CD4-positive, alpha-beta T cell treated with Interleukin-4 for 4 hours (primary cell): ENCODE results near the gene CADM1.
A peak's percentile ranks its signal among the peaks of the same experiment; 100 is the strongest.

Experiments
- DNase-seq: peaks from one replicate; pipeline ENCODE4 v3.0.0-alpha.2; 2020

The CADM1 gene

GRCh38 chr11:115198321-115198741 is 305.9 kb downstream of the CADM1 start:
- no peak for DNase-seq

GRCh38 chr11:115197433-115197832 is 306.8 kb downstream of the CADM1 start:
- DNase-seq: no peak

- no peak for DNase-seq
Observed at GRCh38 chr11:115197031-115197430, 307.2 kb downstream of the CADM1 start.

- no peak for DNase-seq
Observed at GRCh38 chr11:115194802-115195110, 309.5 kb downstream of the CADM1 start.

- peak; percentile 3 for DNase-seq
Observed at GRCh38 chr11:115193914-115194801, 310.1 kb downstream of the CADM1 start.

GRCh38 chr11:115191761-115192160 is 312.5 kb downstream of the CADM1 start:
- no peak for DNase-seq

GRCh38 chr11:115190196-115190595 is 314.0 kb downstream of the CADM1 start:
- DNase-seq: no peak

- no peak for DNase-seq
Observed at GRCh38 chr11:115188898-115189278, 315.3 kb downstream of the CADM1 start.

- no peak for DNase-seq
Observed at GRCh38 chr11:115188188-115188897, 315.9 kb downstream of the CADM1 start.

- no peak for DNase-seq
Observed at GRCh38 chr11:115185931-115186330, 318.3 kb downstream of the CADM1 start.

- DNase-seq: no peak
Observed at GRCh38 chr11:115185507-115185906, 318.7 kb downstream of the CADM1 start.

- DNase-seq: no peak
Observed at GRCh38 chr11:115184901-115185300, 319.3 kb downstream of the CADM1 start.

GRCh38 chr11:115183830-115184229 is 320.4 kb downstream of the CADM1 start:
- DNase-seq: no peak

GRCh38 chr11:115183136-115183535 is 321.1 kb downstream of the CADM1 start:
- DNase-seq: no peak

- no peak for DNase-seq
Observed at GRCh38 chr11:115182282-115182955, 321.8 kb downstream of the CADM1 start.

- DNase-seq: no peak
Observed at GRCh38 chr11:115181538-115181937, 322.7 kb downstream of the CADM1 start.

GRCh38 chr11:115180272-115180671 is 323.9 kb downstream of the CADM1 start:
- no peak for DNase-seq

- DNase-seq: no peak
Observed at GRCh38 chr11:115179636-115180035, 324.6 kb downstream of the CADM1 start.

GRCh38 chr11:115178705-115179104 is 325.5 kb downstream of the CADM1 start:
- DNase-seq: no peak

- no peak for DNase-seq
Observed at GRCh38 chr11:115173136-115173535, 331.1 kb downstream of the CADM1 start.

- DNase-seq: peak; percentile 33
Observed at GRCh38 chr11:115170133-115170815, 333.9 kb downstream of the CADM1 start.

GRCh38 chr11:115169251-115169650 is 335.0 kb downstream of the CADM1 start:
- DNase-seq: no peak

- DNase-seq: no peak
Observed at GRCh38 chr11:115168686-115169085, 335.5 kb downstream of the CADM1 start.
